Activated CD8-positive, alpha-beta memory T cell treated with anti-CD3 and anti-CD28 coated beads for 36 hours (primary cell): ENCODE data around the gene EXO1. TPM values are rescaled to one million over a fixed set of nuclear protein-coding genes. Genes with fewer than 3 reads are reported as not detected.

Source experiments
- CTCF ChIA-PET: fragments of 350-600 bp; sonication (Branson Sonifier 250); formaldehyde crosslinking; loops from one replicate; lab custom pipeline; 2021; ENCODE audit warnings: antibody characterized with exemption; lab: Charles Lee
- POLR2A ChIA-PET: fragments of 350-600 bp; sonication (Branson Sonifier 250); formaldehyde crosslinking; loops from one replicate; lab custom pipeline; 2021; ENCODE audit warnings: antibody characterized with exemption; lab: Charles Lee
- total RNA-seq, 2 experiments: library from RNA; stranded (reverse); gene quantifications; one replicate each; pipeline ENCODE4 v1.2.3, GENCODE V29; 2021

Gene EXO1
- total RNA-seq, 2 experiments from 2014 or later: 81.1 to 82.9 TPM

DNA sequence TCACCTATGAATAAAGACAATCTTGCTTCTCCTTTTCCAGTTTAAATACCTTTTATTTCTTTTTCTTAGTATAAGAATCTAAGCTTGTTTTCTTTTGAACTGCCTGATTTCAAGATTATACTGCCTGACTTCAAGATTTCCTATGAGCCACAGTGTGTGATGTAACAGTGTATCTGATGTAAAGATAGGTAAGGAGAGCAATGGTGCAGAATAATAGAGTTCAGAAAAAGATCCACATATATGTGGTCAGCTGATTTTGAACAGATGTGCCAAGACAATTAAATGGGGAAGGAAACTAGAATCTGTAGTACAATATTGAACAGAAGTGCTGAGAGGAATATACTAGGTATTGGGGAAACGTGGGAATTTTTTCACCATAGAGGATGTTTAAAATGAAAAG, 21.0 kb downstream of the EXO1 start:
- ChIA-PET CTCF (no interaction called here), POLR2A (no interaction called here)

DNA sequence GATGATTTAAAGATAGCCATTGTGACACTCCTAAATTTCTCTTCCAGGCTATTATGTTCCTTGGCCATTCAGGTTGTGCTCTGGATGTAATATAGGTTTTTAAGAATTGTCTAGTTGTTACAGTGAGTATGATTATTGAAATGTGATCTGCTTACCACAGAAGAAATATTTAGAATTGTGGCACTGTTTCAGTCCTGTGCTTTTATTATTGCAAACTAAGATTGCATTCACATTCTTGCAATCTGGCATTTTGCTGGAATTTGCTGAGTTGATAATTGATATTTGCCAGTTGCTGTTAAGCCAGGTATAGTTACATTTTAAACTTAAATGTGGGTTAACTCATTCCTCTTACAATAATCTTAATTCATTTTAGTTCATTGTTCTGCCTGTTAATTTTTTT, 22.3 kb downstream of the EXO1 start:
- ChIA-PET CTCF (no interaction called here), POLR2A (interaction anchor here (0.6 kb wide), 1 partner anchor 9 kb away, joined by 3 read pairs; no protein-coding TSS in a partner anchor)

DNA sequence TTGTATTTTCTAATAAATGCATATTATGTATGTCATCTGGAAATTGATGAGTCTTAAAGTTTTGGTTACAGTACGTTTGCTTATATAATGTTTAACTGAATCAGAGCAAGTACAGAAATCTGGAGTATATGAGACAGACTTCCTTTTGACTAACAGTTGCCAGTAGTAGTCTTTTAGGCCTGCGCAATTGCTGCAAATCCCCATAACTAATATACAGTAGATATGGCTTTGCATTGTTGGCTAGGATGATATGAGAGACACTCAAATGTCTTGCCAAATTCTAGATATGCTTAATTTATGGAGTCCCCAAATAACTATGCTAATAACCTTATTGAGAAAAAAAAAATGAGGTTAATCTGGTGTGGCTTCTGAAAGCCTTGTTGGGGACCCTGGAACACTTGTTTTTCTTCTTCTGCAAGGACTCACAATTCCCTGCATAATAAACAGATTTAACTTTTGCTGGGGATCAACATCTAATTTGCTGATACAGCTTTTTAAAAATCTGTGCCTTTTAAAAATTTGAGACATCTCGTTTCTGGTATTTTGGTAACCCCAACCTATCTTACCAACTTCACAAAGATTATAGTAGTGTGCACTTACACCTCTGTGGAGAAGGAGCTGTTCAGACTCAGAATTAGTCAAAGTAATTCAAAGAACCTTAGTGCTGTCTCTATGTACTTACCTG, 22.9 kb downstream of the EXO1 start:
- POLR2A ChIA-PET: no interaction called here
- CTCF ChIA-PET: no interaction called here

DNA sequence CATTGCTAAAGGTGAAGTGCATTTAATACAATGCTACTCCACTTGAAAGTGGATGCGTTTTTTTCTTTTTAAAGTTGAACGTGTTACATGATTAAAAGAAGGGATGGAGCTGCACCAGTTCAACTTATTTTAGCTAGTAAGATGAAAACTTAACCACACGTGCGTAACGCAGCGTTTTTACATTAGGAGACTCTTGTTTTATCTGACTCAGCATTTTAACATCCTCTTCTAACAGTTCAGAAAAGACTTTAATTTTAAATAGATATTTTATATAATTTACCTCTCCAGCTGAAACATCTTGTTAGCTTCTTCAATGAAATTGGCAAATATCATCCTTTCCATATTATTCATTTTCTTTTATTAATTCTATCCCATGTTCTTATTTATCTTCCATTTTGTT, 33.4 kb downstream of the EXO1 start:
- ChIA-PET POLR2A (no interaction called here), CTCF (interaction anchor here (1.8 kb wide), 1 partner anchor 270 kb away, joined by 3 read pairs; no protein-coding TSS in a partner anchor)

DNA sequence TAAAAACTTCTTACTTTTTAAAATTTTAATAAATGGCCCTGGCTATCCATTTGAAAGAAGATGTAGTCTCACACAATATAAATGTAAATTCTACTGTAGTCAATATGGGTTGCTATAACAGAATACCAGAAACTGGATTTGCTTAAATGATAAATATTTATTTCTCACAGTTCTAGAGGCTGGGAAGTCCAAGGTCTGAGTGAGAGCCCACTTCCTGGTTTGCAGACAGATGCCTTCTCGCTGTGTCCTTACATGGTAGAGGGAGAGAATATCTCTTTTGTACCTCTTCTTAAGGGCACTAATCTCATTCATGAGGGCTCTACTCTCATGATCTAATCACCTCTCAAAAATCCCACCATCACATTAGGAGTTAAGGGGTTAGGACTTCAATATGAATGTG, 35.2 kb downstream of the EXO1 start:
- POLR2A ChIA-PET: no interaction called here
- CTCF ChIA-PET: no interaction called here

DNA sequence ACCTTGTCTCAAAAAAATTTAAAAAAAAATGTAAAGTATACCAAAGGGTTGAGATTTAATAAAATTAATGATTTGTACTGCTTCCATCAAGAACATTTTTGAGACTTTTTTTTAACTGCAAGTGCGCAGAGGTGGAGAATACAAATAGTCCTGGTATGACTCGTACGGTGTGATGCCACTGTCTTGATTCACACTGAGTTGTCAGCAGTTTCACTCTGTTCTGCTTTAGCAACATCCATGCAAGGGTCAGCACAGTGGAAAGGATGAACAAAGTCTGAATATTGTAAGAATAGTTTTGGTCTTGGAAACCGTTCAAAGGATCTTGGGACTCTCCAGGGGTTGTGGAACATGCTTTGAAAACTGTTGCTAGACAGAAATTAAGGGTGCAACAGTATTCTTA, 40.2 kb downstream of the EXO1 start:
- ChIA-PET POLR2A (no interaction called here), CTCF (interaction anchor here (1.5 kb wide), 1 partner anchor 11 kb away, joined by 3 read pairs; no protein-coding TSS in a partner anchor)

DNA sequence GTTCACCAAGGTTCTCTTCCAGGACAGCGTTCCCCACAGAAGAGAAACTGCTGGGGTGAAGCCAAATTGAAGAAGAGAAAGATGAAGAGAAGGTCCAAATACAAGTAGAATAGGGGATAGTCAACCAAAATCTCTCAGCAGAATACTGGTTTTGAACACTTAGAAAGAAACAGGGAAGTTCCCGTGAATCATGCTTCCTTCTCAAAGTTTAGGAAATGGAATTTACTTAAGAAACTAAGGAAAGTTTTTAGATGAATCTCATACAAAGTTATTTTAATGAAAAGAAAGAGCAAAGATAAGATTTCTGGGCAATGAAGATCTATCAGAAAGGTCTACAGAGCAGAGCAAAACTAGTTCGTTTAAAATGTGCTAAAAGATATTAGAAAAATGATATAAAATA, 43.3 kb downstream of the EXO1 start:
- CTCF ChIA-PET: no interaction called here
- POLR2A ChIA-PET: no interaction called here

DNA sequence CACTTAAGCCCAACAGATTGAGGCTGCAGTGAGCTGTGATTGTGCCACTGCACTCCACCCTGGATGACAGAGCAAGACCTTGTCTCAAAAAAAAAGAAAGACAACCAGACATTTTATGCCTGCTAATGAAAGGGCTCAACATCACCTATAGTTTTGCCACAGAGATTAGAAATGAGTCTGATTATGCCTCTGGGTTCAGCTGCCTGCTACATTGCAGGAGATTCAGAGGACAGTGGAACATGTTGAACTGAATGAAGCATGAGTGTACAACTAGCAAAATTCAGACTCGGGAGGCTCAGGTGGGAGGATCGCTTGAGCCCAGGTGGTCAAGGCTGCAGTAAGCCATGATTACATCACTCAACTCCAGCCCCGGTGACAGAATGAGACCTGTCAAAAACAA, 46.0 kb downstream of the EXO1 start:
- CTCF ChIA-PET: no interaction called here
- POLR2A ChIA-PET: no interaction called here

DNA sequence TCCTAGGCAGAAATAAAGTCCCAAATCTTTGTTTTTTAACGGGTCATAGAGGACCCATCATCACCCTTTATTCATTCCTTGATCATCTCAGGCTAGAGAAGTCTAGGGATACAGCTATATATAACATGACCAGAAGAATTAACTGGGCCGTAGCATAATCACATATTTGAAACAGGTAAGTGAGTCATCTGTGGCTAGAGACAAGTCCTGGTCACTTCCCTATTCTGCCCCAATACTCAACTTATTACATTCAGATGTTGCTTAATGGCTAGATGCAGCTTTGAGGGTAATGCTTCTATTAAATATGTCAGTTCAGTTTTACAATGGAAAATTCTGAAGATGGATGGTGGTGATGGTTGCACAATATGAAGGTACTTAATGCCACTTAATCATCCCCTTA, 47.0 kb downstream of the EXO1 start:
- CTCF ChIA-PET: interaction anchor here (1.0 kb wide), 1 partner anchor 422 kb away, joined by 4 read pairs; no protein-coding TSS in a partner anchor
- POLR2A ChIA-PET: interaction anchor here (0.6 kb wide), 1 partner anchor 82 kb away, joined by 3 read pairs; no protein-coding TSS in a partner anchor

DNA sequence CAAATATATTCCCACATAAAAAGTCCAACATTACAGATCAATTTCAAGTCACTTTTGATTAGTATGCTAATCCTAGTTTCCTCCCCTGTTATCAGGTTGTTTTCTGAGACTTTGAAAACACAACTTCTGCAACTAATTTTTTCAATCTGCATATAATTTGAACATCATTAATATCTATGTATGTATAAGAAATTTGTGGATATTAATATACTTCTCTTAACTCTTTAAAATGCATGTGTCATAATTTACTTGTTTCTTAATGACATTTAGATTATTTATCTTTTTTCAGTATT, 48.6 kb downstream of the EXO1 start:
- POLR2A ChIA-PET: no interaction called here
- CTCF ChIA-PET: interaction anchor here (0.9 to 1.2 kb wide), 2 partner anchors 101 to 102 kb away, joined by 4 read pairs; no protein-coding TSS in a partner anchor

DNA sequence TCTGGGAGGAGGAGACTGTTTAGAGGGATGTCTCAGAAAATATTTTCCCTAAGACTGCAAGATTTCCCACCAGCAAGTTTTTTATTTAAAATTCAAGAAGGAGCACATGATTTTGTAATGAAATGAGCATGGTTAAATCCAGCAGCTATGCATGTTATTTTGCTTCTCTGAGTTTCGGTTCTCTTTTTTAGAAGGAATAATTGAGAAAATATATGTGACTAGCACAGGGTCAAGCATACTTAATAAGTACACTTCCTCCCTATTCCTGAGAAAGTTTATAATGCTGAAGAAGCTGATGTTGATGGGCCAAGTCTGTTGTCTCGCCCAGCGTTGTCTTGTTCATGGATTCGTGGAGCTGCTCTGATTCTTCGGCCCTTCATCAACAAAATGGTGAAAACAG, 51.2 kb downstream of the EXO1 start:
- ChIA-PET CTCF (interaction anchor here (1.1 kb wide), 1 partner anchor 98 kb away, joined by 4 read pairs; no protein-coding TSS in a partner anchor), POLR2A (no interaction called here)

DNA sequence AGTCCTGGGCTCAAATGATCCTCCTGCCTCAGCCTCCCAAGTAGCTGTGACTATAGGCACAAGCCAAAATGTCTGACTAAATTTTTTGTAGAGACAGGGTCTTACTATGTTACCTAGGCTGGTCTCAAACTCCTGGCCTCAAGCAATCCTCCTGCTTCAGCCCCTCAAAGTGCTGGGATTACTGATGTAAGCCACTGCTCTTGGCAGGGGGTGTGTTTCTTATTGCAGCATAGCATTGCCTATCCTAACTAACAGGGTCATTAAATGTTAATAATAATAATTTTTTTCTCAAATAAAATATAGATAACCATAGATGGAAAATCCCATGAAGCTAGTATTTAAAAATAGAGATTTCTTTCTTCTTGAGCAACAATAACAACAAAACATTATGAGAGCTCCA, 52.4 kb downstream of the EXO1 start:
- ChIA-PET CTCF (no interaction called here), POLR2A (no interaction called here)

DNA sequence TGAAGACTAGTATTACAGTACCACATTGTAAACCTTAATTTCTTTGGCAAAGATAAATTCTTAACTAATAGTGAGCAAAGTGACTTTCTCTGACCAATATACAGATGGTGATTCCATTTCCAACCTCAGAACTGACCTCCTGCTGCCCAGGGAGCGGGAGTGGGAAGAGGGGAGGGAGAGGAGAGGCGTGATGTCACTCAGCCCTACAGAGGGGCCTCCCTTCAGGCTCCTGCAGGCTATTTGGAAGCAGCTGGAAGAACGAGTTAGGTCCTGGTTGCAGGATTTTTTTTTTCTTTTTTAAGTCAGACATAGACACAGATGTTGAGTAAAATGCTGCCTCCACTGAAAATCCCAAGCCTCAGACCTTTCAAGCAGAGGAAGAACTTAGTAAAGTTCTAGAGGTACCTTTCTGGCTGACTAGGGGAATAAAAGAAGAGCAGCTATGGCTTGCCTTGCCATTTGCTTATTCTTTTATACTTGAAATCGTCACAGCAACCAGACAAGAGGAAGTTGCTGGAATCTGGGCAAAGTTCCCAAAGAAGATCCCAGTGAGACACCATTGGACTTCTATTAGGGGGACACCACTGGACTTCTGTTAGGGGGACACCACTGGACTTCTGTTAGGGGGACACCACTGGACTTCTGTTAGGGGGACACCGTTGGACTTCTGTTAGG, 54.5 kb downstream of the EXO1 start:
- POLR2A ChIA-PET: no interaction called here
- CTCF ChIA-PET: no interaction called here

DNA sequence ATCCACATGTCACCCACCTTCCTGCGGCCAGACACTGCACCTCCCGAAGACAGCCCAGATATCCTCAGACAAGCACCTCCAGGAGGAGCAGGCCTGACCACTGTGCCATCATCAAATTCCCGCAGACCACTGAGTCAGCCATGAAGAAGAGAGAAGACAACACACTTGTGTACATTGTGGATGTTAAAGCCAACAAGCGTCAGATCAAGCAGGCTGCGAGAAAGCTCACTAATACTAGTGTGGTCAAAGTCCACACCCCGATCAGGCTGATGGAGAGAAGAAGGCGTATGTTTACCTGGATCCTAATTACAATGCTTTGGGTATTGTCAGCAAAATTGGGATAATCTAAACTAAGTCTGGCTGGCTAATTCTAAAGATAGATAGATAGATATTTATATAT, 68.2 kb downstream of the EXO1 start:
- ChIA-PET POLR2A (no interaction called here), CTCF (no interaction called here)

DNA sequence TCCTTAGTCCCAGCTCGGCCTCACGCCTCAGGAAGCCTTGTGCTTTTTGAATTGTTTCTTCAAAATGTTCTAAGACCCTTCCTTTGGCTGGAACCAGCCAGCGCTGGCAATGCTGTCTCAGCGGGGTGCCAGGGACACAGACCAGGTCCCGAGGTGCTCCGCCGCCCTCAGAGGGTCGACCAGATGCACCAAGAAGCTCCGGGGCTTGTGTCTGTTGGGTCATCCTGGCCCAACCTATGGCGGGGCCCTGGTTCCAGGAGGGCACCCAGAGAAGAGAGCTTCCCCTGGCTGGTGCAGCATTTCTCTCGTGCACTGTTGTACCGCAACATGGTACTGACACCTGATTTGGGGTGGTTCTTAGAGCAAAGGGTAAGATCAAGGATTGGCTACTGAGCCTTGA, 69.5 kb downstream of the EXO1 start:
- ChIA-PET POLR2A (no interaction called here), CTCF (no interaction called here)

DNA sequence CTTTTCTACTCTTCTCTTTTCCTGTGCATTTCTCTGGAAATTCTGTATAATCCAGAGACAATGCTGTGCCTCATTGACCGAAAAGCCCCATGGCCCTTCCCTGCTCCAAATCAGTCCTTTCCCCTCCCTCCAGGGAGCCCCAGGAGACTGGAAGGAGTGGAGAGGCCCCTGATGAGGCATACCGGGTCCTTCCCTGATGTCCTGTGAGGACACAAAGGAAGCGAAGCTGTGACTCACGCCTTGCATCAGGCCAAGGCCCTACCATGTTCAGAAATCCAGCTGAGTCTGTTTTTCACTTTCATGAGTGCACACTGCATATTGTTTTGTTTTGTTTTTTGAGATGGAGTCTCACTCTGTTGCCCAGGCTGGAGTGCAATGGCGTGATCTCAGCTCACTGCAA, 70.9 kb downstream of the EXO1 start:
- POLR2A ChIA-PET: no interaction called here
- CTCF ChIA-PET: no interaction called here

DNA sequence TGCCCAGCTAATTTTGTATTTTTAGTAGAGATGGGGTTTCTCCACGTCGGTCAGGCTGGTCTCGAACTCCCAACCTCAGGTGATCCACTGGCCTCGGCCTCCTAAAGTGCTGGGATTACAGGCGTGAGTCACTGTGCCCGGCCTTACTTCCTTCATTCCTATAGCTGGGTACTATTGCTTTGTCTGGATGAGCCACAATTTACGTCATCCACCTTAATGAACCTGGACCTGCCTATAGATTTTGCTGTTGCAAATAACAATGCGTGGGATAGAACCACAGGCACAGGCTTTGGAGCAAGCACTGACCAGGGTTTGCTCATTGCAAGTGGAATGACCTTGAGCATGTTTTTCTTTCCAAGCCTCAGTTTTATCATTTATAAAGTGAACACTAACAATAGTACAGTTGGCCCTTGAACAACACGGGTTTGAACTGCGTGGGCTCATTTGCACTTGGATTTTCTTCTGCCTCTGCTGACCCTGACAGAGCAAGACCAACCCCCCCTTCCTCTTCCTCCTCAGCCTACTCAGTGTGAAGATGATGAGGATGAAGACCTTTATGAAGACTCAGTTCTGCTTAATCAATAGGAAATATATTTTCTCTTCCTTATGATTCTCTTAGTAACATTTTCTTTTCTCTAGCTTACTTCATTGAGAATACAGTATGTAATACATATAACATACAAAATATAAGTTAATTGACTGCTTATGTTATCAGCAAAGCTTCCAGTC, 76.2 kb downstream of the EXO1 start:
- CTCF ChIA-PET: no interaction called here
- POLR2A ChIA-PET: no interaction called here

DNA sequence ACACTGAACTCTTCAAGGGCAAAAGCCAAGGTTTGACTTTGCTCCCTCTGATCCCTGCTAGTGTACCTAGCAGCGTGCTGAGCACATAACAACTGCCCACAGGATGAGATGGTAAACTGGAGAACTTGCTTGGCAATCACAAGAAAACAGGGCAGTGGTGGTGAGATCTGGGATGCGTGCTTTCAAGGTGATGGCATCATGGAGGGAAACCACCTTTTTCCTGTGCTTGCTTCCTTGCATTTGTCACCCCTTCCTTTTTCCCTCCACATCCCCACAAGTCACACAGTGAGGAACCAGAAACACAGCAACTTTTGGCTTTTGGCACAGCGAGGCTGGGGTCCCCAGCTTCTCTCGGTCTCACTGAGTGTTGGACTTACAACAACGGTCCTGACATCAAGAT, 78.1 kb downstream of the EXO1 start:
- ChIA-PET CTCF (no interaction called here), POLR2A (no interaction called here)

DNA sequence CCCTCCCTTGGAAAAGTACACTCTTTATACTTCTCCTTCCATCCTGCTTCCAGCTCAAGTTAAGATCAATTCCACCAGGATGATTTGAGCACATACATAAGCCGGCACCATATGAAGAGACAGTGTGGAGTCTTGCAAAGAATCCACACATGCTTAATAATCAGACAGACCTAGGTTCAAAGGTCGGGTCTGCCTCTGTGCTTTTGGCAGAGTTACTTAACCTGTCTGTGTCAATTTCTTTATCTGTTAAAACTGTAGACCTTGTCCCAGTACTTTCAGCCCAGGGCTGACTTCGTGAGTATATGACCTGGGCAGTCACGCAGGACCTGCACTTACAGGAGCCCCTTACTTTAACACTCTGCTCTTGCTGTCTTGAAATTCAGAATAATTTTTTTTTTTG, 79.3 kb downstream of the EXO1 start:
- ChIA-PET POLR2A (no interaction called here), CTCF (no interaction called here)

DNA sequence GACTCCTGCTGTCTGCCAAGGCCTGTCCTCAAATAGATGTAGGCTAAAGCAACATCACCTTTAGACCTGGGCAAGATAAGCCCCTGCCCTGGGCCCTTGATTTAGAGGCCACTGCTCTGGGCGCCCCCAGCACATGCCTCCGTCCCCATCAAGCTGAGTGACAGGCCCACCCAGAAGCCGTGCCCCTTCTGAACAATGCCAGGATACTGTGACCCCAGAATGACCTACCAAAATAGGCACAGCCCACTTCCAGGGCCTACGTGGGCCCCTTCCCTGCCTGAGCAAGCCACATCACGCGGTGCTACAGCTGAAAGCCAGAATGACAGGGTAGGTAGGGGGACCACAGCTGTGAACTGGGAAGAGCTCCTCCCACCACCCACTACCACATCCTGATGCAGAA, 84.8 kb downstream of the EXO1 start:
- POLR2A ChIA-PET: no interaction called here
- CTCF ChIA-PET: no interaction called here
